IMR-90 (cell line): ENCODE measurements around the gene MMP24. TPM values are rescaled to one million over a fixed set of nuclear protein-coding genes. Genes with fewer than 3 reads are reported as not detected.

Source experiments
- ATAC-seq: fragments of 200-7000 bp; cut with Tn5 transposase; 2 replicates; pipeline ENCODE4 v1.9.1; 2020; ENCODE audit warnings: low read depth, mild to moderate bottlenecking, moderate library complexity
- BruUV-seq: library from RNA; stranded (reverse); fragments of 400-500 nt; replicated peaks from 2 replicates; lab custom pipeline; 2021; lab: Mats Ljungman, UMichigan
- CTCF ChIA-PET: fragments of 300-600 bp; formaldehyde crosslinking; extraction: SDS; loops from one replicate; lab custom pipeline; 2021; ENCODE audit warnings: antibody characterized with exemption; lab: Yijun Ruan, JAX
- POLR2A ChIA-PET: fragments of 300-600 bp; sonication (Branson Sonifier 250); formaldehyde crosslinking; loops from one replicate; lab custom pipeline; 2022; ENCODE audit warnings: antibody characterized with exemption; ENCODE audit not compliant: unreplicated experiment; lab: Charles Lee
- DNase-seq: peaks from one replicate; pipeline ENCODE4 v3.0.0; 2013
- H2AFZ ChIP-seq: replicated peaks from 2 replicates; pipeline ENCODE3; 2013; ENCODE audit warnings: low read length, mild to moderate bottlenecking; ENCODE audit not compliant: poor library complexity
- H2AK5ac ChIP-seq: 2 replicates; pipeline ENCODE4 v1.6.1; 2013; ENCODE audit warnings: low read depth, low read length, inconsistent platforms
- H2AK9ac ChIP-seq: replicated peaks from 2 replicates; pipeline ENCODE3; 2013; ENCODE audit warnings: mild to moderate bottlenecking, low read depth, low read length, moderate library complexity; ENCODE audit not compliant: poor library complexity
- H2BK120ac ChIP-seq: 2 replicates; pipeline ENCODE4 v1.6.1; 2013; ENCODE audit warnings: low read depth, low read length, inconsistent platforms
- H2BK15ac ChIP-seq: 3 replicates; pipeline ENCODE4 v1.6.1; 2013; ENCODE audit warnings: low read depth, low read length, inconsistent platforms
- H2BK20ac ChIP-seq: 2 replicates; pipeline ENCODE4 v1.6.1; 2013; ENCODE audit warnings: low read depth, mild to moderate bottlenecking, inconsistent platforms, low read length, moderate library complexity
- H2BK5ac ChIP-seq: 2 replicates; pipeline ENCODE4 v1.6.1; 2013; ENCODE audit warnings: mild to moderate bottlenecking, low read depth, low read length, inconsistent platforms; ENCODE audit not compliant: poor library complexity, severe bottlenecking
- H3K14ac ChIP-seq: replicated peaks from 2 replicates; pipeline ENCODE4 v1.6.1; 2013; ENCODE audit warnings: low read depth, low read length, inconsistent platforms
- H3K18ac ChIP-seq: 2 replicates; pipeline ENCODE4 v1.6.1; 2013; ENCODE audit warnings: low read depth, low read length, control low read depth
- H3K23ac ChIP-seq: 2 replicates; pipeline ENCODE4 v1.6.1; 2013; ENCODE audit warnings: low read depth, low read length, inconsistent platforms
- H3K27ac ChIP-seq: 2 replicates; pipeline ENCODE4 v1.5.1; 2013; ENCODE audit warnings: mild to moderate bottlenecking, control low read depth, low read length; ENCODE audit not compliant: insufficient read depth
- H3K27me3 ChIP-seq: 2 replicates; pipeline ENCODE4 v1.6.1; 2013; ENCODE audit warnings: low read length; ENCODE audit not compliant: control insufficient read depth, insufficient read depth
- H3K36me3 ChIP-seq: 2 replicates; pipeline ENCODE4 v1.6.1; 2013; ENCODE audit warnings: low read length, mixed read lengths; ENCODE audit not compliant: control insufficient read depth, insufficient read depth
- H3K4ac ChIP-seq: 2 replicates; pipeline ENCODE4 v1.6.1; 2013; ENCODE audit warnings: low read depth, low read length, inconsistent platforms
- H3K4me1 ChIP-seq: 2 replicates; pipeline ENCODE4 v1.6.1; 2013; ENCODE audit warnings: low read length, mixed read lengths; ENCODE audit not compliant: control insufficient read depth, insufficient read depth
- H3K4me2 ChIP-seq: 2 replicates; pipeline ENCODE4 v1.6.1; 2013; ENCODE audit warnings: low read depth, mild to moderate bottlenecking, control low read depth, low read length, moderate library complexity
- H3K4me3 ChIP-seq: 2 replicates; pipeline ENCODE4 v1.5.1; 2013; ENCODE audit warnings: low read depth, mild to moderate bottlenecking, control low read depth, low read length, moderate library complexity; ENCODE audit not compliant: insufficient read depth
- H3K56ac ChIP-seq: 2 replicates; pipeline ENCODE4 v1.6.1; 2013; ENCODE audit warnings: low read length, inconsistent platforms; ENCODE audit not compliant: insufficient read depth; ENCODE audit errors: extremely low read depth
- H3K79me1 ChIP-seq, 2 experiments: 2 replicates each; pipeline ENCODE4 v1.6.1; 2013; ENCODE audit warnings: low read length in 2 of 2, inconsistent platforms in 1 of 2, low read depth in 1 of 2
- H3K9ac ChIP-seq: 2 replicates; pipeline ENCODE4 v1.6.1; 2013; ENCODE audit warnings: low read depth, low read length, control low read depth
- H3K9me1 ChIP-seq: 2 replicates; pipeline ENCODE4 v1.6.1; 2013; ENCODE audit warnings: low read length, inconsistent platforms; ENCODE audit not compliant: insufficient read depth
- H3K9me3 ChIP-seq: 2 replicates; pipeline ENCODE4 v1.6.1; 2013; ENCODE audit warnings: low read length; ENCODE audit not compliant: control insufficient read depth, insufficient read depth
- H4K20me1 ChIP-seq: 2 replicates; pipeline ENCODE4 v1.6.1; 2013; ENCODE audit warnings: low read length, inconsistent platforms; ENCODE audit not compliant: insufficient read depth
- H4K5ac ChIP-seq: 2 replicates; pipeline ENCODE4 v1.6.1; 2013; ENCODE audit warnings: mild to moderate bottlenecking, low read depth, low read length, control low read depth
- H4K8ac ChIP-seq, 2 experiments: 2 replicates each; pipeline ENCODE4 v1.6.1; 2013; ENCODE audit warnings: low read depth in 2 of 2, low read length in 2 of 2, control low read depth in 1 of 2, inconsistent platforms in 1 of 2
- H4K91ac ChIP-seq: 2 replicates; pipeline ENCODE4 v1.6.1; 2013; ENCODE audit warnings: low read depth, low read length, inconsistent platforms; ENCODE audit not compliant: insufficient read depth
- BHLHE40 ChIP-seq: fragments of 150-350 bp; IDR thresholded peaks from 2 replicates; pipeline ENCODE4 v1.6.1; 2016; ENCODE audit warnings: mild to moderate bottlenecking, low read depth, low read length
- CEBPB ChIP-seq: IDR thresholded peaks from 2 replicates; pipeline ENCODE4 v1.6.1; 2012; ENCODE audit warnings: low read depth, low read length, improper control_type of control experiment
- CHD1 ChIP-seq: IDR thresholded peaks from 2 replicates; pipeline ENCODE4 v1.6.1; 2012; ENCODE audit warnings: low read depth, low read length, improper control_type of control experiment
- FOS ChIP-seq: fragments of 150-350 bp; IDR thresholded peaks from 2 replicates; pipeline ENCODE4 v1.6.1; 2016; ENCODE audit warnings: low read depth, low read length
- MAFK ChIP-seq: IDR thresholded peaks from 2 replicates; pipeline ENCODE4 v1.6.1; 2012; ENCODE audit warnings: low read depth, low read length, improper control_type of control experiment
- MAZ ChIP-seq: IDR thresholded peaks from 2 replicates; pipeline ENCODE4 v1.6.1; 2012; ENCODE audit warnings: low read depth, mild to moderate bottlenecking, low read length, improper control_type of control experiment, moderate library complexity, borderline replicate concordance
- MXI1 ChIP-seq: IDR thresholded peaks from 2 replicates; pipeline ENCODE4 v1.6.1; 2012; ENCODE audit warnings: low read depth, mild to moderate bottlenecking, low read length, moderate library complexity, borderline replicate concordance
- NFE2L2 ChIP-seq: fragments of 150-350 bp; IDR thresholded peaks from 2 replicates; pipeline ENCODE4 v1.6.1; 2016; ENCODE audit warnings: low read depth, mild to moderate bottlenecking, low read length
- POLR2A ChIP-seq: IDR thresholded peaks from 2 replicates; pipeline ENCODE4 v1.6.1; 2012; ENCODE audit warnings: mild to moderate bottlenecking, low read depth, low read length
- RAD21 ChIP-seq: IDR thresholded peaks from 2 replicates; pipeline ENCODE4 v1.6.1; 2012; ENCODE audit warnings: low read length, improper control_type of control experiment
- RCOR1 ChIP-seq: IDR thresholded peaks from 2 replicates; pipeline ENCODE4 v1.6.1; 2012; ENCODE audit warnings: mild to moderate bottlenecking, low read length, improper control_type of control experiment; ENCODE audit not compliant: insufficient replicate concordance
- RFX5 ChIP-seq: IDR thresholded peaks from 2 replicates; pipeline ENCODE4 v1.8.0; 2012; ENCODE audit warnings: low read depth, mild to moderate bottlenecking, low read length, moderate library complexity
- SMC3 ChIP-seq: fragments of 150-350 bp; IDR thresholded peaks from 2 replicates; pipeline ENCODE4 v1.6.1; 2016; ENCODE audit warnings: low read depth, mild to moderate bottlenecking, antibody characterized with exemption, low read length, moderate library complexity
- WGBS, 2 experiments: methylation state at CpG; one replicate each; pipeline versions ENCODE4 v1.1.5 to v1.1.7; 2013; ENCODE audit warnings: missing lambda C conversion rate in 2 of 2; ENCODE audit not compliant: insufficient read length in 1 of 2; ENCODE audit errors: extremely low coverage in 2 of 2; 5-methylcytosine and 5-hydroxymethylcytosine counted together
- dilution Hi-C: fragments of 300-500 bp; cut with HindIII; formaldehyde crosslinking; loops from one replicate; pipeline ENCODE4 v1.14.3; 2018; ENCODE audit warnings: low sequenced_read_pairs; ENCODE audit not compliant: unreplicated experiment
- in situ Hi-C: fragments of 300-500 bp; cut with MboI; formaldehyde crosslinking; loops from 3 replicates; pipeline ENCODE4 v1.14.3; 2019; ENCODE audit warnings: low sequenced_read_pairs, inconsistent platforms, mixed read lengths
- intact Hi-C: fragments of 100-400 bp; cut with micrococcal nuclease; formaldehyde crosslinking; loops from 2 replicates; pipeline ENCODE4 v1.10.0; 2022
- polyA plus RNA-seq, 3 experiments: library from polyadenylated mRNA; depleted of rRNA; stranded (reverse); fragments of >200 nt; gene quantifications; 2 replicates each; pipeline ENCODE4 v1.2.3, GENCODE V29; 2012; ENCODE audit warnings: low replicate concordance in 1 of 3
- total RNA-seq: library from RNA; depleted of rRNA; stranded (reverse); fragments of >200 nt; gene quantifications from 2 replicates; pipeline ENCODE4 v1.2.3, GENCODE V29; 2012
- TF ChIP-seq, protein P1 (sequence below): fragments of 150-350 bp; IDR thresholded peaks from 2 replicates; pipeline ENCODE4 v1.6.1; 2016; ENCODE audit warnings: low read depth, mild to moderate bottlenecking, low read length, moderate library complexity, borderline replicate concordance
- TF ChIP-seq, protein P2 (sequence below): conservative IDR thresholded peaks from 2 replicates; pipeline ENCODE4 v1.5.1; 2012; ENCODE audit warnings: mild to moderate bottlenecking, low read depth, low read length, improper control_type of control experiment
- TF ChIP-seq, protein P3 (sequence below): fragments of 150-350 bp; IDR thresholded peaks from 2 replicates; pipeline ENCODE4 v1.6.1; 2017; ENCODE audit warnings: mild to moderate bottlenecking, antibody characterized with exemption, low read length, low read depth

Gene MMP24
- total and polyA plus RNA-seq, 2 of the 4 experiments (the other 2 are of a cell fraction): 0.36 to 0.79 TPM

DNA sequence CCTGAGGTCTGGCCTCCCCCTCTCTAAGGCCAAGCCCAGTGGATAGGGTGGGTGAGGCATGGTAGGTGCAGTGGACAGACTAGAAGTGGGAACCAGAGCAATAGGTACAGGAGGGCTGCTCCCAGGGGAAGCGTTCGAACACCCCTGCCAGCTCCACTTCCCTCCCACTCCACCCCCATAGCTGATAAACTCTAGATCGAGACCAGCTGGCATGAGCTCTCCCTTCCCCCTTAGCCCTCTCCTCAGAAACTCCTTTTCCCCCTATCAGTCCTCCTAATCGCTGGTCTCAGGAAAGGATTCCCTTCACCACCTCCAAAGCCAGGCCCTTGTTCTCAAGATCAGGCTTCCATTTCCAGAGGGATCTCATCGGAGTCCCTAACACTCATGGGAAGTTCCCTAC, 71.8 kb downstream of the MMP24 start:
- H3K27ac ChIP-seq: no peak overlapping the region
- WGBS, 2 experiments: 52% methylated on average over 3 of the region's 5 CpGs; no CpG with 5 or more reads in 1 of the 2 experiments
- peaks cover 15% of the 10 kb centered on the region for H3K4me1 ChIP-seq
- no peak overlapping the region for H4K5ac ChIP-seq
- H3K18ac ChIP-seq: no peak overlapping the region
- H3K23ac ChIP-seq: no peak overlapping the region
- H4K91ac ChIP-seq: no peak overlapping the region; the same call in 1 of the 2 replicates
- no TSS peak for BruUV-seq
- intact Hi-C loops (no loop called here), in situ Hi-C loops (no loop called here), dilution Hi-C loops (no loop called here)
- no peaks in the 10 kb centered on the region for H3K36me3 ChIP-seq
- no peak overlapping the region for H4K8ac ChIP-seq
- no peak overlapping the region for H2AK5ac ChIP-seq
- DNase-seq (no peak), ATAC-seq (no peak)
- no peak overlapping the region for H2AFZ ChIP-seq
- no peak overlapping the region for H2BK120ac ChIP-seq
- no peak for TF ChIP-seq MAFK
- no peak for TF ChIP-seq FOS
- TF ChIP-seq MAZ: no peak
- TF ChIP-seq NFE2L2: no peak
- no peak for TF ChIP-seq RFX5
- TF ChIP-seq, protein P1, sequence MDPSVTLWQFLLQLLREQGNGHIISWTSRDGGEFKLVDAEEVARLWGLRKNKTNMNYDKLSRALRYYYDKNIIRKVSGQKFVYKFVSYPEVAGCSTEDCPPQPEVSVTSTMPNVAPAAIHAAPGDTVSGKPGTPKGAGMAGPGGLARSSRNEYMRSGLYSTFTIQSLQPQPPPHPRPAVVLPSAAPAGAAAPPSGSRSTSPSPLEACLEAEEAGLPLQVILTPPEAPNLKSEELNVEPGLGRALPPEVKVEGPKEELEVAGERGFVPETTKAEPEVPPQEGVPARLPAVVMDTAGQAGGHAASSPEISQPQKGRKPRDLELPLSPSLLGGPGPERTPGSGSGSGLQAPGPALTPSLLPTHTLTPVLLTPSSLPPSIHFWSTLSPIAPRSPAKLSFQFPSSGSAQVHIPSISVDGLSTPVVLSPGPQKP: no peak
- TF ChIP-seq CHD1: no peak
- no peak for TF ChIP-seq BHLHE40
- TF ChIP-seq POLR2A: no peak
- no peak for TF ChIP-seq MXI1
- TF ChIP-seq RAD21: no peak
- TF ChIP-seq, protein P2, sequence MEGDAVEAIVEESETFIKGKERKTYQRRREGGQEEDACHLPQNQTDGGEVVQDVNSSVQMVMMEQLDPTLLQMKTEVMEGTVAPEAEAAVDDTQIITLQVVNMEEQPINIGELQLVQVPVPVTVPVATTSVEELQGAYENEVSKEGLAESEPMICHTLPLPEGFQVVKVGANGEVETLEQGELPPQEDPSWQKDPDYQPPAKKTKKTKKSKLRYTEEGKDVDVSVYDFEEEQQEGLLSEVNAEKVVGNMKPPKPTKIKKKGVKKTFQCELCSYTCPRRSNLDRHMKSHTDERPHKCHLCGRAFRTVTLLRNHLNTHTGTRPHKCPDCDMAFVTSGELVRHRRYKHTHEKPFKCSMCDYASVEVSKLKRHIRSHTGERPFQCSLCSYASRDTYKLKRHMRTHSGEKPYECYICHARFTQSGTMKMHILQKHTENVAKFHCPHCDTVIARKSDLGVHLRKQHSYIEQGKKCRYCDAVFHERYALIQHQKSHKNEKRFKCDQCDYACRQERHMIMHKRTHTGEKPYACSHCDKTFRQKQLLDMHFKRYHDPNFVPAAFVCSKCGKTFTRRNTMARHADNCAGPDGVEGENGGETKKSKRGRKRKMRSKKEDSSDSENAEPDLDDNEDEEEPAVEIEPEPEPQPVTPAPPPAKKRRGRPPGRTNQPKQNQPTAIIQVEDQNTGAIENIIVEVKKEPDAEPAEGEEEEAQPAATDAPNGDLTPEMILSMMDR: no peak
- TF ChIP-seq CEBPB: no peak
- no peak for TF ChIP-seq RCOR1
- TF ChIP-seq, protein P3, sequence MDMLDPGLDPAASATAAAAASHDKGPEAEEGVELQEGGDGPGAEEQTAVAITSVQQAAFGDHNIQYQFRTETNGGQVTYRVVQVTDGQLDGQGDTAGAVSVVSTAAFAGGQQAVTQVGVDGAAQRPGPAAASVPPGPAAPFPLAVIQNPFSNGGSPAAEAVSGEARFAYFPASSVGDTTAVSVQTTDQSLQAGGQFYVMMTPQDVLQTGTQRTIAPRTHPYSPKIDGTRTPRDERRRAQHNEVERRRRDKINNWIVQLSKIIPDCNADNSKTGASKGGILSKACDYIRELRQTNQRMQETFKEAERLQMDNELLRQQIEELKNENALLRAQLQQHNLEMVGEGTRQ: no peak
- TF ChIP-seq SMC3: no peak
- no peaks in the 10 kb centered on the region for H3K9me3 ChIP-seq
- no peak overlapping the region for H3K56ac ChIP-seq
- no peak overlapping the region; the same call in 1 of the 2 replicates for H2BK20ac ChIP-seq
- H3K9me1 ChIP-seq: peaks cover 19% of the 10 kb centered on the region
- ChIA-PET CTCF (no interaction called here), POLR2A (no interaction called here)
- H3K79me1 ChIP-seq: peaks cover 0 to 5% of the 10 kb centered on the region in 2 experiments; a peak in 1 of 4 replicates
- H2BK5ac ChIP-seq: no peak overlapping the region
- H3K4ac ChIP-seq: no peak overlapping the region; the same call in 1 of the 2 replicates
- no peak overlapping the region for H2BK15ac ChIP-seq
- no peak overlapping the region for H3K9ac ChIP-seq
- no peak overlapping the region for H2AK9ac ChIP-seq
- peaks cover 2% of the 10 kb centered on the region for H3K27me3 ChIP-seq
- H3K14ac ChIP-seq: no peak overlapping the region
- no peak overlapping the region for H3K4me3 ChIP-seq
- H4K20me1 ChIP-seq: no peaks in the 10 kb centered on the region
- no peak overlapping the region for H3K4me2 ChIP-seq
